HG02759 (cell line): ENCODE results near the gene PLA2G4A.

Experiments
- ATAC-seq: cut with Tn5 transposase; IDR thresholded peaks from one replicate; pipeline ENCODE4 v1.9.1; 2021; ENCODE audit warnings: mild to moderate bottlenecking, moderate library complexity; ENCODE audit not compliant: unreplicated experiment

Gene PLA2G4A

GRCh38 chr1:186828611-186829454, at the start of gene PLA2G4A:
PLA2G4A (plus strand) TSS chr1:186828949; CDS start chr1:186854355, 25,406 bp downstream.
- ATAC-seq = peak; percentile 85

GRCh38 chr1:186780076-186780475, 48.7 kb upstream of the PLA2G4A start:
- ATAC-seq = no peak

- ATAC-seq = no peak
These were observed 47.0 kb upstream of the PLA2G4A start for GRCh38 chr1:186781730-186782129.

DNA sequence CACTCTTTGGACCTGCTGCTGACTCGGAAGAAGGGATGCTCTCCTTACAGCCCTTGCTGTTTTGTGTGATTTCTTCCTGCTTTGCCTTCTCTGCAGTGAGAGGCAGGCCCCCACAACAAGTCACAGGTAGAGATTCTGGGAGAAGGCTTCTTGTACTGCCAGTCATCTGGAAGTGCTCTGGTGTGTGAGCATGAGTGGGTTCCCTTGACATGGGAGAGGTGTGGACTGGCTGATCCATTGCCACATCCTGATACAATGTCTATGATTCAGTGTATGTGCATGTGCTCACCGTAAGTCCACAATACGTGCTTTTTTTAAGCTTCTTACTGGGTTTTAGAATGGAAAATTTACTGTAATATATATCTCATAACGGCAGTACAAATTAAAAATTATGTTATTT, 46.0 kb upstream of the PLA2G4A start:
- ATAC-seq = no peak

DNA sequence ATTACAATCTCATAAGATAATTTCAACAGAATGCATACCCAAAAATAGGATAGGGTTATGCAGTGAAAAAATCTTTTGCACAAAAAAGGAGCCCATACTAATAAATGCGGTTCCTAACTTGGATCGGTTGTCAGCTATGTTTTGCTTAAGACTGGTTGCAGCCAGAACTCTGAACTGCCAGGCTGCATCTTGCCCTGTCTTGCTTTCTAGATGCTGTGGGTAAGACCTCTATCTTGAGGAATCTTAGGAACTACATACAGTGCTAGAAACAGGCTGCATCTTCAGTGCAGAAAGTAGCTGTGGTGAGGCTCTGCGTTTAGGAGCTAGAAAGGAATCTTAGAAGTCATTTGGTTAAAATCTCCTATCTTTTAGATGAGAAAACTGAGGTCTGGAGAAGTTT, 45.6 kb upstream of the PLA2G4A start:
- no peak for ATAC-seq

- no peak for ATAC-seq
These were observed 43.2 kb upstream of the PLA2G4A start for GRCh38 chr1:186785503-186785902.

- no peak for ATAC-seq
These were observed 38.6 kb upstream of the PLA2G4A start for GRCh38 chr1:186790101-186790500.

DNA sequence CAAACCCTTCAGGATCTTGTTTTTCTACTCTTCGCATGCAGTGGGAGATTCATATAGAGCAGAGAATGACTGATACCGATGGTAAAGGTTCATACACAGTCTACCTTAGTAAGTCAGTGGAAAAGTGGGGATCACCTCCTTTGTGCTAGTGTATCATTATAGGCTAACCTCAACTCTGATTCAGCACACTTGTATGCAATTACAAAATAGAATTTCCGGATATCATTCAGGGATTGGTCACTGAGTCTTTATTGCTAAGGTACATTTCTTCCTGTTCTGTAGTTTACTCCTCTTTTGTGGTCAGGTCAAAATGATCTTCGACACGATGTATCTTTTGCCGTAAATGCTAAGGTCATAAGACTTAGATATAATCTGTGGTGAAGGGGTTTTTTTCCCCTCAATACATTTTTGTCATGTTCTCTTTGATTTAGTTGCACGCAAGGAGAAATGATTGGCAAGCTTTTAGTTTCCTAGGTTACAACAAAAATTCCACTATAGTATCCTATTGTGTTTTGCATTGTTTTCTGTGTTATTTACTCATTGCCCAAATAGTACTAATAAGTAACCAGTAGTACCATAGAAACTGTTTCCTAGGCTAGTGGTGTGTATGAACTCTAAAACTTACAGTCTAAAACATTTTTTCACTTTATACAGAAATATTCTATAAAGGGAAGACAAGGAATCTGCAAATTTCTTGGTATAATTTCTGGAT, 35.7 kb upstream of the PLA2G4A start:
- peak; percentile 64 for ATAC-seq

GRCh38 chr1:186793582-186793927, 35.2 kb upstream of the PLA2G4A start:
- ATAC-seq = peak; percentile 42

DNA sequence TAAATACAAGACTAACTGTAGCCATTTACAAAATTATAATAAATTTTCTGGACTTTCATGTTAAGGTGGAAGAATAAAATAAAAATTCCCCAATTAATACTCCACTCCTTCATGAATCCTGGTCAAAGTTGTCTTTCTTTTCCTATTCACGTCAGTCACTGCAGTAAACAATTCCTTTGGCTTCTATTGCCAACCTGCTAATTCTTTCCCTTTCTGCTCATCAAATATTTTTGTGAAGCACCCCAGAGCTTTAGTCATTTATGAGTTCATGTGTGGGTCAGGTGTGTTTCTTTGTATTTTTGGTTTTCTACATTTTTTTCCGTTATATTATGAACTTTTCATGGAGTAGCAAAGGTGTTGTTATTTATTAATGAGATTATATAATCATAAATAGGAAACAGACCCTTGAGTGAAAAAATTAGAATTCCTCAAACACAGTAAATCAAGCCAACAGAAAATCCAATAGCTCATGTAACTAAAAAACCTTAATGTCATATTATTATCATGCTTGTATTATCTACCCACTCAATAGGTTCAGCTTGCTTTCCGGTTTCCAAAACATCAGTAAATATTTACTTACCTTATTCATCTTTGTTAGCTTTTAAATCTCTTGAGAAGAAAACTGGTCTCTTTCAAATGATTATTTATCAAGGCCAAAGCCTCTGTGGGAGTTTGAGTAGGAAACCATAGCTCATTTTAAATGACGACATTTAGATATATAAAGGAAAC, 29.6 kb upstream of the PLA2G4A start:
- ATAC-seq = no peak

- peak; percentile 96 for ATAC-seq
These were observed 29.1 kb upstream of the PLA2G4A start for GRCh38 chr1:186799689-186800054.

DNA sequence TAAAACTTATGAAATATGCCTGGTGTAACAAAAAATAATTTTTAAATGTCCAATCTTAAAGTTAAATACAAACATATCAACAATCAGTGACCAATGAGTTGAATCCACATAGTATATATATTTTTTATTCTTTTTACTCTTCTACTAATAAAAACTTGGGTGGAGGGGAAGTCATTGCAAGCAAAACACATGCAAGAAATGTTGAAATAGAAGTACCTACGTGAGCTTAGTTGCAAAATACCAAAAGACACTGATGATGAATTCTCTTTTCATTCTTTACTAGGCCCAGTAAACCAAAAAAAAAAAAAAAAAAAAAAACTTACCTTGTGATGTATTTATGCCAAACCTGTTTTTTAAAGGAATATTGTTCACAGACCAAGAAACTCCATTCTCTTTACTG, 26.4 kb upstream of the PLA2G4A start:
- no peak for ATAC-seq

GRCh38 chr1:186804679-186805078, 24.1 kb upstream of the PLA2G4A start:
- ATAC-seq = no peak

DNA sequence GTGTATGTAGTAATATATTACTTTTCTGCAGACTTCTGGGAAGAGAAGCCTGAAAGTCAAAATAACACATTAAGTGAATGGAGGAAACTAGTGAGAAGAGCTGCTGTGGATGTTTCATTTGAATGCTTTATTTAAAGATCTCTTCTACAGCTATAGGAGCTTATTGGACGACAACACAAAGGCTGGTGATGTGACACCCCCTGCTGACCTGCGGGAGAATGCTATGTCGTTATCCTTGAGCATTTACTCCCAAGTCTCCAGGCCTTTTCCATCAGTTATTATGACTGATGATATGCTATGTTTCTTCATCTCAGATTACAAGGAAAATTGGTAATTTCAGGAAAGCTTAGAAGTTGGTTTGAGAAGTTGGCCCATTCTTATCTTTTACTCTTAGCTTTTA, 22.3 kb upstream of the PLA2G4A start:
- ATAC-seq = peak; percentile 58

DNA sequence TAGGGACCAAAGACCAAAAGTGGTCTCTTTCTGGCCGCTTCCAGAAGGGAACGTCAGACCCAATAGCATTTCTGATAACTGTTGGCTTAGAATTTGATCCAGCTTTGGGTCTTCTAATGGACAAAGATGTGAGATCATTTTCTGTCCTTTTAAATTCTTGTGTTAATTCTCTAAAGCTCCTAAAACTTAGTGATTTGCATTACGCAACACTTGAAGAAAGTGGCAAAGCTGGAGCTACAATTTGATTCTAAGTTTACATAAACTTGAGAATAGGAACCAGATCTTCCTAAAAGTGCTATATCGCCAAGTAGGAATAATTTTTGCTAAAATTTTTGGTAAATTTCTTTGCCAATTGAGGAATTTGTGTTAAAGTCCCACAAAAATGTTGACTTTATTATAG, 21.6 kb upstream of the PLA2G4A start:
- no peak for ATAC-seq

DNA sequence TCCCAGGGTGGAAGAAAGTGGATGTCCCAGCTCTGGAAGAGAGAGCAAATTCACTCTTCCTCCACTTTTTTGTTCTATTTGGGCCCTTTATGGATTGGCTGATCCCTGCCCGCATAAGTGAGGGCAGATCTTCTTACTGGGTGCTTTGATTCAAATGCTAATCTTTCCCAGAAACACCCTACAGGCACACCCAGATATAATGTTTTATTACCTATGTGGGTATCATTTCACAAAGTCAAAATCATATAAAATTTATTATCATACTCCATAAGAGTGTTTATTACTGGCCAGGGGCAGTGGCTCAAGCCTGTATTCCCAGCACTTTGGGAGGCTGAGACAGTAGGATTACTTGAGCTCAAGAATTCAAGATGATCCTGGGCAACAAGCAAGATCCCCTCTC, 16.9 kb upstream of the PLA2G4A start:
- no peak for ATAC-seq

GRCh38 chr1:186812570-186812969, 16.2 kb upstream of the PLA2G4A start:
- no peak for ATAC-seq

- ATAC-seq = no peak
These were observed 15.3 kb upstream of the PLA2G4A start for GRCh38 chr1:186813420-186813819.

GRCh38 chr1:186819126-186819525, 9.6 kb upstream of the PLA2G4A start:
- ATAC-seq = peak; percentile 72

- peak; percentile 63 for ATAC-seq
These were observed 9.2 kb upstream of the PLA2G4A start for GRCh38 chr1:186819563-186819962.

GRCh38 chr1:186829686-186830587, 1.2 kb downstream of the PLA2G4A start:
- ATAC-seq = no peak
